Lower leg skin (tissue), 3 donors: ENCODE data around the gene SNTG2.

Experiments used
- CTCF ChIP-seq, 3 donors: fragments of 450-650 bp; IDR thresholded peaks; one replicate each; pipeline ENCODE4 v1.5.1; 2016; ENCODE audit warnings: antibody characterized with exemption in 3 of 3, mild to moderate bottlenecking in 3 of 3, moderate library complexity in 2 of 3
- POLR2A ChIP-seq, 2 donors: fragments of 450-650 bp; IDR thresholded peaks; one replicate each; pipeline ENCODE4 v1.6.1; 2016 to 2017; ENCODE audit warnings: antibody characterized with exemption in 2 of 2, mild to moderate bottlenecking in 1 of 2, moderate library complexity in 1 of 2

GRCh38 chr2:1251520-1251919, 300.9 kb downstream of the SNTG2 start:
- TF ChIP-seq CTCF (IDR thresholded peaks at IDR 0.05) (peak in 1 of 3 donors; percentile 42), POLR2A (IDR thresholded peaks at IDR 0.05) (no peak)
